NCI-H510A treated with DMSO at 0.1 percent for 48 hours (cell line): Measurements from ENCODE around the gene GNB3.

Source experiments
- DNase-seq: peaks from one replicate; lab custom pipeline; 2025; lab: John Stamatoyannopoulos, UW

The GNB3 gene

DNA sequence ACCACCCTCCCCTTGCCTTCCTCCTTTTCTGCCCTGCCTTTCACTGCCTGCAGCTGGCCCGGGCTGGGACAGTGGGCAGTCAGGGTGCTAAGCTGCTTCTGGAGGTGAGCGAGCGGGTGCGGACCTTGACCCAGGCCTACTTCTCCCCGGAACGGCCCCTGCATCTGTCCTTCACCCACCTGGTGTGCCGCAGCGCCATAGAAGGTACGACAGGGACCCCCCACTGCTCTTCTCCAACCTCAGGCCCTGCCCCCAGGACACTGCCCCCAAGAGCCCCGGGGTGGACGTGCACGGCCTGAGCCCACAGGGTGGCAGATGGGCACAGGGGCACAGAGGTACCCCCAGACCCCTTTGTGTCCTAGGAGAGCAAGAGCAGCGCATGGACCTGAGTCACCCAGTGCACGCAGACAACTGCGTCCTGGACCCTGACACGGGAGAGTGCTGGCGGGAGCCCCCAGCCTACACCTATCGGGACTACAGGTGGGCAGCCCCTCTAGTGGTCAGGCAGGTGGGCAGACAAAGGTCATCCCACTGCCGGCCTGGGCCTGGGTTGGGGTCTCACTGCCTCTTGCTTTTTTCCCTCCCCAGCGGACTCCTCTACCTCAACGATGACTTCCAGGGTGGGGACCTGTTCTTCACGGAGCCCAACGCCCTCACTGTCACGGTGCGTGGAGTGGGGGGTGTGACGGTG lies 3.2 kb upstream of the GNB3 start:
- no peak for DNase-seq

DNA sequence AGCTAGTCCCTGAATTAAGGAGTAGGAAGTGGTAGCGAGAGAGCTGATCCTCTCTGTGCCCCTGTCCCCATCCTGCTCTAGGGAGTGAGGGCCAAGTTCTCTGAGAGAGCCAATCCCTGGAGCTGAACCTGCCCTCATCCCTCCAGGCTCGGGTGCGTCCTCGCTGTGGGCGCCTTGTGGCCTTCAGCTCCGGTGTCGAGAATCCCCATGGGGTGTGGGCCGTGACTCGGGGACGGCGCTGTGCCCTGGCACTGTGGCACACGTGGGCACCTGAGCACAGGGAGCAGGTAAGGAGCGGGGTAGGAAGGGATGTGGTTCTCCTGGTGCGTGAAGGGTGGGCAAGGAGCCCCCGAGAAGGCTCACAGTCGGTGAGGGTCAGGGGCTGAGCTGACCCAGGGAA lies 1.9 kb upstream of the GNB3 start:
- no peak for DNase-seq

DNA sequence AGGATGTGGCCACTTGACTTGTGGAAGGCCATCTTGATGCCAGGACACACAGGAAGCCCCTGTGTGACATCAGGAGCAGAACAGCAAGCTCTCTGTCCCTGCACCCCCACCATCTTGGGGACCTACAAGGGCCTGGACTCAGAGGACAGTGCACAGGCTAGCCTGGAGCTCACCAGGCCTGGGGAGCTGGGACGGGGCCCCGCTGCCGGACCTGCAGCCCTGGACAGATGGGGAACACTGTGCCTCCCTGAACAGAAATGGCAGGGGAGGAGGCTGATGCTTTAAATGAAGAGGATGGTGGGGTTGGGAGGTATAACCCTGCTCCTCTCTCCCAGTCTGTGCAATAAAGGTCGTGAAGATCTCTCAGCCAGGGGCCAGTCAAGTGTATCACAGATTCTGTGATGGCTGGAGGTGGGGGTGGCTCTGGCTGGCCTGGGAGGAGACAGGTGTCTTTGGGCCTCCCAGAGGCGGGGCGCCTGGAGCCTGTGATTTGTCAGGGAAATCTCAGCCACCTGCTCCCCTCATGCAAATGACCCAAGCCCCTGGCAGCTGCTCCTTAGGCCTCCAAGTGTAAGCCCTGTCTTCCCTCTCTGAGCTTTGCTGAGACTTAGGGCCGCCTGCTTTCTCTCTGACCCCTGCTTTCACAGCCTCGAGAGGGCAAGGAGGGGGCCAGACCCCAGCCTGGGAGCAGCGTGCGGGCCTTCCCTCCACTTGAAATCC lies 1.1 kb upstream of the GNB3 start:
- peak; percentile 30 for DNase-seq

- no peak for DNase-seq
These were observed 395 bp upstream of the GNB3 start for GRCh38 chr12:6840330-6840729.

GRCh38 chr12:6842075-6842474 lies 1.4 kb downstream of the GNB3 start:
- no peak for DNase-seq

- DNase-seq = no peak
These were observed 2.6 kb downstream of the GNB3 start for GRCh38 chr12:6843118-6843902.

DNA sequence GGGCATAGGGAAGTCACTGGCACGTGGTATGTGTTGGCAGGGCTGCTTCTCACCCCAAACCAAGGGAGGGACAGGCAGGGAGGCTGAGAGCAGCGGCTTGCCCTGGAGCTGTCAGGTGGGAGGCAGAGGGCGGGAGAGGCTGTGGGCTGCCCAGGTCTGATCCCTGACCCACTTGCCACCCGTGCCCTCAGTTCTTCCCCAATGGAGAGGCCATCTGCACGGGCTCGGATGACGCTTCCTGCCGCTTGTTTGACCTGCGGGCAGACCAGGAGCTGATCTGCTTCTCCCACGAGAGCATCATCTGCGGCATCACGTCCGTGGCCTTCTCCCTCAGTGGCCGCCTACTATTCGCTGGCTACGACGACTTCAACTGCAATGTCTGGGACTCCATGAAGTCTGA lies 4.7 kb downstream of the GNB3 start:
- DNase-seq = no peak

GRCh38 chr12:6846316-6846869 lies 5.7 kb downstream of the GNB3 start:
- DNase-seq = no peak

- DNase-seq = no peak
These were observed 7.0 kb downstream of the GNB3 start for GRCh38 chr12:6847676-6848075.

- DNase-seq = no peak
These were observed 8.7 kb downstream of the GNB3 start for GRCh38 chr12:6849427-6849826.

DNA sequence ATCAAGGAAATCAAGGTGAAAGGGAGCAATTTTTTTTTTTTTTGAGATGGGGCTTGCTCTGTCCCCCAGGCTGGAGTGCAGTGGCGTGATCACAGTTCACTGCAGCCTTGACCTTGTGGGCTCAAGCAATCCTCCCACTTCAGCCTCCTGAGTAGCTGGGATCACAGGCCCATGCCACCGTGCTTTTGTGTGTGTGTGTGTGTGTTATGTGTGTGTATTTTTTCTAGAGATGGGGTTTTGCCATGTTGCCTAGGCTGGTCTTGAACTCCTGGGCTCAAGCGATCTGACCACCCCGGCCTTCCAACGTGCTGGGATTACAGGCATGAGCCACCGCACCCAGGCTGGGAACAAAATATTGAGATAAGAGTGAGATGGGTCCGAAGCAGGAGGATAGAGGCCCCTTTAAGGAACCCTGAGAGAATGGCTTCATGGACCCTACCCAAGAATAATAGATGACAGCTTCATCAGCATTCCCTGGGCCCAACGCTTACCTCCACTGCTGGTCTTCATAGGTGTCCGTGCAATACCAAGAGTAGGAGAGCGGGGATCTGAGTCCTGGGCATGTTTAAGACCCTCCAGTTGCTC lies 9.3 kb downstream of the GNB3 start:
- DNase-seq = no peak

GRCh38 chr12:6850796-6851152 lies 10.0 kb downstream of the GNB3 start:
- DNase-seq = no peak

- DNase-seq = peak; percentile 94
These were observed 10.6 kb downstream of the GNB3 start, which contains the start of gene CDCA3 for GRCh38 chr12:6851153-6851920. Gene CDCA3, minus strand, starts transcription at chr12:6851286. Its CDS starts 334 bp downstream, at chr12:6850952.

DNA sequence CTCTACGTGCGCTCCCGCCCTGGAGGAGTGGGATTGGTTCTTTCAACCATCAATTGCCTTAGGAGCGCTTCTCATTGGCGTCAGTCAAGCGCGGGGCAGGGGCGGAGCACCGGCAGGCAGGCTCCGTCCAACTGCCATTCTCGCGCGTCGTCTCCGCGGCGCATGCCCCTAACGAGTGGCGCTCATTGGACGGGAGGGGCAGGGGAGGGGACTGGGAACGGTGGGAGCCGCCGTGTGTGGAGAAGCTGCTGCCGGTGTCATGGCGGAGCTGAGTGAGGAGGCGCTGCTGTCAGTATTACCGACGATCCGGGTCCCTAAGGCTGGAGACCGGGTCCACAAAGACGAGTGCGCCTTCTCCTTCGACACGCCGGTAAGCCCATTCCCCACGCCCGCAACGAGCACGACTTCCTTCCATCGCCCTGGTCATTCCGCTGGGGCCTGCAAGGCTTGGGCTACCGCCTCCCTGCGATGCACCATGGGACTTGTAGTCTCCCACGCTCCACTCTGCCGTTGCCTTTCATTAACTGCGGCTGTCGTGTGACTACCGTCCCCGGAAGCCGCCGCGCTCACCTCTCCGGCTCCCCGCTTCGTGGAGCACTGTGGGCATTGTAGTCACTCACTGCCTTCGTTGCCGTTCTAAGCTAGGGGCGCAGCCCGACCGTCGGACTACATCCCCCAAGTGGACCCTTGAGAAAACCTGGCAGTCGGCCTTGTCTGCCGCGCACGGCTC lies 11.4 kb downstream of the GNB3 start, which contains the start of gene USP5:
Gene USP5 (plus strand): TSS at position 230 of the 730 bp plus-strand sequence. CDS start 30 bp downstream, at position 260.
- peak; percentile 90 for DNase-seq

GRCh38 chr12:6852651-6853354 lies 12.1 kb downstream of the GNB3 start:
- peak; percentile 14 for DNase-seq

GRCh38 chr12:6853626-6854025 lies 12.9 kb downstream of the GNB3 start:
- no peak for DNase-seq

GRCh38 chr12:6854036-6854435 lies 13.3 kb downstream of the GNB3 start:
- no peak for DNase-seq

- DNase-seq = no peak
These were observed 14.6 kb downstream of the GNB3 start for GRCh38 chr12:6855322-6855721.

- DNase-seq = no peak
These were observed 18.1 kb downstream of the GNB3 start for GRCh38 chr12:6858799-6859198.

- DNase-seq = no peak
These were observed 19.4 kb downstream of the GNB3 start for GRCh38 chr12:6860116-6860515.
